GM04503 (cell line): ENCODE data around the gene SBF2.
"Not testable (repeated sequence)": the region's sequence is repeated elsewhere in the genome, so short reads cannot be mapped to it uniquely, and the experiment has no call there.

ENCODE experiments used
- DNase-seq: peaks from one replicate; pipeline ENCODE4 v3.0.0-alpha.2; 2012; ENCODE audit warnings: low read depth

SBF2 gene

GRCh38 chr11:10265936-10266335, 28.1 kb downstream of the SBF2 start:
- DNase-seq = no peak

- not testable (repeated sequence) for DNase-seq
Measured at GRCh38 chr11:10264716-10265115, 29.3 kb downstream of the SBF2 start.

- peak; percentile 68 for DNase-seq
Measured at GRCh38 chr11:10263929-10264328, 30.1 kb downstream of the SBF2 start.

GRCh38 chr11:10261821-10262220, 32.2 kb downstream of the SBF2 start:
- DNase-seq = no peak

- DNase-seq = no peak
Measured at GRCh38 chr11:10257478-10257877, 36.5 kb downstream of the SBF2 start.

DNA sequence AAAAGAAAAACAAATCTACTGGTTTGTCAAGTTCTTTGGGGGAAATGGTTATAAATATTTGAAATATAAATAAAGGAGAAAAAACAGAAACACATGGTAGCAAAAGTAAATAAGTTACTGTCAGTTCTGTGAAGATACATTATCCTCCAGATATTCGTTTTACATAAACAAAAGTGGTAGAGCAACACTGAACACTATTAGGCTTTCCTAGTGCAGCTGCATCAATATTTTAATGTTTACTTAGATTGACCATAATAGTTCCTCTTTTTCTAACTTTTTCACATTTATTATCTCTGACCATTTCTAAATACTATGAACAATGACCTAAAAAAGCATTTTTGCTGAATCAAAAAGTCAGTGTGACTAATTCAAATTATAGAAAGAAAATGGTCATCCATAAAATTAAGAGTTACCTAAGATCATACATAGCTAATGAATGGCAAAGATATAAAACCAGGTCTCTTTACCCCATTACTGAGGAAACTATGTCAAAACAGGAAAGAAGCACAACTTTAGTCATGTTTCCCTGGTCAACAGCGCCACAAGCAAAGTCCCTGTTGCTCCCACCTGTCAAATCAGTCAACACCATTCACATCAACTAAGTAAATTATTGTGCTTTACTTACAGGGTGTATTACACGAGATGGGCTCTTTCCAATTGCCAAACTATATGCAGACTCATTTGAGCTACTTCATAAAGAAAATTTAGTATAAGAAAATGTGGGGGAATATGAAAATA, 38.5 kb downstream of the SBF2 start:
- DNase-seq = no peak

DNA sequence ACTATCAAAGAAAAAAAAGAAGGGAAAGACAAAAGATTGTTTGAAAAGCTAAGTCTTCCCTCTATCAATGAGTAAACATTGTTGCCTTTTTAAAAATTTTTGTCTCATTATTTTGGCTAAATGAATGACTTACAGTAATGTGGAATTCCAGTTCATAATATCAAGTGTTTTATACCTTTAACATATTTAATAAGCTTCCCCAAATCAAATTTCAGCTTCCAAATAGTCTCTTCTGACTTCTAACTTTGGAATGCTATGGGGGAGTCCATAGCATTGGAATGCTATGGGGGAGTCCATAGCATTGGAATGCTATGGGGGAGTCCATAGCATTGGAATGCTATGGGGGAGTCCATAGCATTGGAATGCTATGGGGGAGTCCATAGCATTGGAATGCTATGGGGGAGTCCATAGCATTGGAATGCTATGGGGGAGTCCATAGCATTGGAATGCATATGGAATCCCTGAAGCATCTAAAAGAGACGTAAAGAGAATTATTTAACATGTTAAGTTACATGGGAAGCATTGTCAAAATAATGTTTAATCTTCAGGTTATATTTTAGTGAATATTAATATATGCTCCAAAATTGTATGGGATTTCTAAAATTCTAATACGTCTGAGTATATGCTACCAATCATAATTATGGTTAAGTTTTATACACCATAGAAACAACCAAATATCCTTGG, 44.4 kb downstream of the SBF2 start:
- not testable (repeated sequence) for DNase-seq

- peak; percentile 13 for DNase-seq
Measured at GRCh38 chr11:10247011-10247410, 47.0 kb downstream of the SBF2 start.

GRCh38 chr11:10243896-10244575, 50.0 kb downstream of the SBF2 start:
- no peak for DNase-seq

GRCh38 chr11:10236840-10237239, 57.2 kb downstream of the SBF2 start:
- DNase-seq = no peak

GRCh38 chr11:10233581-10233980, 60.4 kb downstream of the SBF2 start:
- DNase-seq = peak; percentile 29

DNA sequence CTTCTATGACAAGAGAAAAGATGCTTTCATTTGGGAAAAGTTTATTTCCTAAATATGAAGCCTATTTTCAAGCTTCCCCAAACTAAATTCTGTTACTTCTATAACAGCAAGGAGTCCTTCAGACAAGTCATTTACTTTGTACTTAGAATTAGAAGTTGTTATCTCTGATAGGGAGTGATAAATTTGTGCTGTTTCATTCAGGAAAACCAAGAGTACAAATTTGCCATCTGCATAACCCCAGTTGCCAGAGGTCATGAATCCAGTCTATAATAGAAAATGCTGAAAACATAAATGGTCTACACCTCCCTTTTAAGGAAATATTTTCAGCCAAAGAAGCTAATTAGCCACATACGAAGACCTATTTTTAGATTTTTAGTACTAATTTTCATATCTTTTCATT, 61.3 kb downstream of the SBF2 start:
- DNase-seq = no peak

- DNase-seq = not testable (repeated sequence)
Measured at GRCh38 chr11:10231803-10232202, 62.2 kb downstream of the SBF2 start.

GRCh38 chr11:10225553-10225952, 68.5 kb downstream of the SBF2 start:
- DNase-seq = no peak

GRCh38 chr11:10222399-10222798, 71.6 kb downstream of the SBF2 start:
- no peak for DNase-seq

GRCh38 chr11:10221342-10221741, 72.7 kb downstream of the SBF2 start:
- no peak for DNase-seq

- no peak for DNase-seq
Measured at GRCh38 chr11:10211470-10211869, 82.5 kb downstream of the SBF2 start.

DNA sequence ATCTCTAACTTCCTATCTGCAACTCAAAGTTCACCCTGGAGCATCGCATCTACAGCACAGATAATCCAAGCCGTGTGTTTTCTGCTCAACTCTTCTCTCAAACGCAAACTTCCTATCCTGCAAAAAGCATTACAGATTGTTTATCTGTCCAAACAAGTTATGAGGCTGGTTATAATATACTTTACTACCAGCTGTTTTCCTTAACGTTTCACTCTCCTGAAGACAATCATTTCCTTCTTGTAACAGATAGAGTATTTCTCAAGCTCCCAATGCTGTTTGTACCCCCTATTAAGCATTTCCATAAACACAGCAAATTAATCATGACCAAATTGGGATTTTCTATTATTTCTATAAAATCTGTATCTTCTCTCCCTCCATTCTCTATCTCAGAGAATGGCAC, 84.7 kb downstream of the SBF2 start:
- DNase-seq = no peak

DNA sequence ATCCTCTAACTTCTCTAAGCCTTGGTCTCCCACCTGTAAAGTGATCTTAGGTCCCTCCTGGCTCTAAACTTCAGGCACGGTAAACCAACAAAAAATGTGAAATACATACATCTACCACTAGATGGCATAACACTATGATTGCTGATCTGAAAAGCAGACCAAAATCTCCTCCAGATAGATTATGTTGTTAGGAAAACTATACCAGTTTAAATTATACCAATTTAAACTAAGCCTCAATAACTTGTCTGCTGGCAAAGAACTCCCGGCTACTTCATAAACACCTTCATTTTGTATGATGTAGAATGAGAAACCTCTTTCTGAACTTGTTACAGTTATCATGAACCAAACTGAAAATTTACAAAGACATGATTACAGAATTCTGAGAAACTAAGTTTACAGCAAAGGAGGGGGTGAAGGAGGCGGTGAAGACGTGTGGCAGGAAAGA, 85.9 kb downstream of the SBF2 start:
- DNase-seq = no peak

DNA sequence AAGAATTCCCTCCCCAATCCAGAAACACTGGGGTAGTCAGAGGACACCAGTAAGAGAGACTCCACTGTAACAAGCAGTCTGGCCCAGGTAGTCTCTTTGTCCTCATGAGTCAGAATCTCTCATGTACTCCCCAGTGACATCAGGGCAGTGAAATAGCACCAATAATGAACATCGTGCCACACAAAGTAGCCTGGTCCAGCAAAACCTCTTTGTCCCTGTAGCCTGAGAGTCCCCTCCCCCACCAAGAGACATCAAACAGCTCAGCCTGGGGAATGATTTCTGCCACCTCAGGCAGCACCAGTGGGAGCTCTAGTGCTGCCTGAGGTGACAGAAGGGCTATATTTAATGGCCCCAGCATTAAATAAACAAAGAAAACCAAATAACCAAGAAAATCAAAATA, 88.1 kb downstream of the SBF2 start:
- DNase-seq = no peak

DNA sequence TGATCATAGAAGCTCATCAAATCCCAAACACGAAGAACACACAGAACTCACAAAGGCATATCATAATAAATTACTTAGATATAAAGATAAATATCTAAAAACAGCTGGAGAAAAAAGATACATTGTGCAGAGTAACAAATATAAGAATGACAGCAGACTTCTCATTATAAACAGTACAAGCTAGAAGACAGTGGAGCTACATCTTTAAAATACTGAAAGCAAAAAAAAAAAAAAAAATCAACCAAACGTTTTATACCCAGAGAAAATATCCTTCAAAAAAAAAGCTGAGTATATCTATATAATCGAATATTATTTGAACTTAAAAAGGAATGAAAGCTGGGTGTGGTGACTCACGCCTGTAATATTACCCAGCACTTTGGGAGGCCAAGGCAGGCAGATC, 90.0 kb downstream of the SBF2 start:
- no peak for DNase-seq

DNA sequence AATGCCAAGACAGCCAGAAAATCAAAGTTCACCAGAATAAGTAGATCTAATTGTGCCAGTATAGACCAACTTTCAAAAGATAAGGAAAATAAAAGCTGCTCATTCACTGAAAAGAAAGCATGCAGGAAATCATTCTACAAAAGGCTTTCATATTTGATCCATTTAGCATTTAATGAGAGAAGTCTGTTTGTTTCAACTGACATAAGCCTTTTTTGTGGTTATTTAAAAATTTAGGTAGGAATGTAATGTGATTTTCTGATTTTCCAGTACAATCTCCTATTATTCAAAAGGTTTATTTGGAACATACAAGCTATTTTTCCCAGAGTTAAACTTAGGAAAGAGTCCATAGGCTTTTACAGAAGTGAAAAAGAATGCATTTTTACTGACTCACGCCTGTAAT, 92.7 kb downstream of the SBF2 start:
- no peak for DNase-seq

DNA sequence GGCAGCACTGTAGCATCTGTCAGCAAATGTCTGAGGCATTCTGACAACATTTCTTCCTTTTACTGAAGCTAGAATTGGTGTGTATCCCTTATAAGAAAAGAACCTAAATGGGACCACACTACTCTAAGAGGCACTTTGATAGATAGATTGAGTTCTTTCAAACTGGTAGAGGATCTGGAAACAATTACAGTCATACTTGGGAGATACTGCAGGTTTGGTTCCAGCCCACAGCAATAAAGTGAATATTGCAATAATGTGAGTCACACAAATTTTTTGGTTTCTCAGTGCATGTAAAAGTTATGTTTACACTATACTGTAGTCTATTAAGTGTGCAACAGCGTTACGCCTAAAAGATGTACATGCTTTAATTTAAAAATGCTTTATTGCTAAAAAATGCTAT, 96.9 kb downstream of the SBF2 start:
- DNase-seq = peak; percentile 66
